Lower lobe of right lung (tissue), 2 donors: Measurements from ENCODE around the gene POU6F2. TPM values are rescaled to one million over a fixed set of nuclear protein-coding genes. Genes with fewer than 3 reads are reported as not detected.
A peak's percentile ranks its signal among the peaks of the same experiment; 100 is the strongest.

Experiments used
- ATAC-seq, 2 donors: fragments of 200-7000 bp; cut with Tn5 transposase; one replicate each; pipeline ENCODE4 v1.9.1; 2020 to 2022; ENCODE audit warnings: mild to moderate bottlenecking in 2 of 2, moderate library complexity in 2 of 2
- DNase-seq: peaks from one replicate; pipeline ENCODE4 v3.0.0-alpha.2; 2020
- H3K27ac ChIP-seq: fragments of 200-600 bp; one replicate; pipeline ENCODE4 v1.8.0; 2022
- H3K27me3 ChIP-seq: fragments of 200-600 bp; one replicate; pipeline ENCODE4 v1.8.0; 2022; ENCODE audit warnings: low read depth
- H3K36me3 ChIP-seq: fragments of 200-600 bp; one replicate; pipeline ENCODE4 v1.8.0; 2022; ENCODE audit warnings: mild to moderate bottlenecking
- H3K4me1 ChIP-seq: fragments of 200-600 bp; one replicate; pipeline ENCODE4 v1.8.0; 2022
- H3K4me3 ChIP-seq: fragments of 200-600 bp; one replicate; pipeline ENCODE4 v1.8.0; 2022; ENCODE audit warnings: mild to moderate bottlenecking
- H3K9me3 ChIP-seq: fragments of 200-600 bp; one replicate; pipeline ENCODE4 v1.8.0; 2022
- CTCF ChIP-seq: fragments of 200-600 bp; IDR thresholded peaks from one replicate; pipeline ENCODE4 v1.8.0; 2022; ENCODE audit warnings: antibody characterized with exemption, mild to moderate bottlenecking
- intact Hi-C: fragments of 100-400 bp; cut with DNase I; formaldehyde crosslinking; loops from one replicate; pipeline ENCODE4 v1.11.0; 2022
- total RNA-seq: library from RNA; stranded (reverse); fragmentation: NEBNext Ultra II Directional; extraction: Animal tissue kit (Norgen Biotek cat#: 25700); gene quantifications from one replicate; pipeline ENCODE4 v1.2.1, GENCODE V29; 2021
- donor health status: DM: no; HTN: yes; CAD: no; lungs with severe emphysema.

The POU6F2 gene
- total RNA-seq, 1 donor from 2014 or later = not detected

GRCh38 chr7:39428221-39428620, 450.5 kb downstream of the POU6F2 start:
- no peaks in the 10 kb centered on the region for H3K9me3 ChIP-seq
- ATAC-seq (no peak), DNase-seq (no peak)
- H3K27me3 ChIP-seq = no peaks in the 10 kb centered on the region
- no peak for TF ChIP-seq CTCF
- intact Hi-C loops = no loop called here
- no peaks in the 10 kb centered on the region for H3K4me1 ChIP-seq
- no peak overlapping the region for H3K27ac ChIP-seq
- no peaks in the 10 kb centered on the region for H3K36me3 ChIP-seq
- H3K4me3 ChIP-seq = no peak overlapping the region

GRCh38 chr7:39429421-39429820, 451.7 kb downstream of the POU6F2 start:
- Histone ChIP-seq H3K4me1 (no peaks in the 10 kb centered on the region), H3K27ac (no peak overlapping the region), H3K4me3 (no peak overlapping the region), H3K36me3 (no peaks in the 10 kb centered on the region), H3K27me3 (no peaks in the 10 kb centered on the region), H3K9me3 (no peaks in the 10 kb centered on the region)
- intact Hi-C loops = no loop called here
- TF ChIP-seq CTCF = no peak
- DNase-seq (no peak), ATAC-seq (no peak)

GRCh38 chr7:39430441-39430840, 452.7 kb downstream of the POU6F2 start:
- no peak overlapping the region for H3K4me3 ChIP-seq
- no peak for DNase-seq
- ATAC-seq = no peak
- no peak overlapping the region for H3K27ac ChIP-seq
- H3K4me1 ChIP-seq = no peaks in the 10 kb centered on the region
- no peaks in the 10 kb centered on the region for H3K36me3 ChIP-seq
- TF ChIP-seq CTCF = no peak
- intact Hi-C loops = no loop called here
- no peaks in the 10 kb centered on the region for H3K27me3 ChIP-seq
- no peaks in the 10 kb centered on the region for H3K9me3 ChIP-seq

- Histone ChIP-seq H3K4me1 (no peaks in the 10 kb centered on the region), H3K9me3 (no peaks in the 10 kb centered on the region), H3K4me3 (no peak overlapping the region), H3K27ac (no peak overlapping the region), H3K27me3 (no peaks in the 10 kb centered on the region), H3K36me3 (no peaks in the 10 kb centered on the region)
- TF ChIP-seq CTCF = no peak
- intact Hi-C loops = no loop called here
- DNase-seq = no peak
- ATAC-seq = peak in 1 of 2 donors; percentile 19
Observed at GRCh38 chr7:39430909-39431641, 453.4 kb downstream of the POU6F2 start.

GRCh38 chr7:39432368-39432767, 454.7 kb downstream of the POU6F2 start:
- Histone ChIP-seq H3K36me3 (no peaks in the 10 kb centered on the region), H3K4me3 (no peak overlapping the region), H3K27ac (no peak overlapping the region), H3K4me1 (no peaks in the 10 kb centered on the region), H3K27me3 (no peaks in the 10 kb centered on the region), H3K9me3 (no peaks in the 10 kb centered on the region)
- no peak for TF ChIP-seq CTCF
- no peak for DNase-seq
- intact Hi-C loops = no loop called here
- ATAC-seq = no peak
